Mesothelial cell of epicardium (in vitro differentiated cells): ENCODE data around the gene NFKBIL1. TPM values are rescaled to one million over a fixed set of nuclear protein-coding genes. Genes with fewer than 3 reads are reported as not detected.

Source experiments
- DNase-seq, 2 experiments: peaks; one replicate each; pipeline ENCODE4 v3.0.0; 2021; ENCODE audit warnings: low spot score in 2 of 2; ENCODE audit not compliant: unreplicated experiment in 2 of 2
- H3K27ac Mint-ChIP-seq: 2 replicates; pipeline ENCODE4 v1.8.0; 2021; ENCODE audit warnings: mixed read lengths
- H3K27me3 Mint-ChIP-seq: 2 replicates; pipeline ENCODE4 v1.8.0; 2021; ENCODE audit warnings: low read depth, mixed read lengths
- H3K36me3 Mint-ChIP-seq: 2 replicates; pipeline ENCODE4 v1.8.0; 2021; ENCODE audit warnings: mixed read lengths
- H3K4me1 Mint-ChIP-seq: 2 replicates; pipeline ENCODE4 v1.8.0; 2021; ENCODE audit warnings: mixed read lengths
- H3K4me3 Mint-ChIP-seq: 2 replicates; pipeline ENCODE4 v1.8.0; 2021; ENCODE audit warnings: mild to moderate bottlenecking, moderate library complexity, mixed read lengths
- H3K9me3 Mint-ChIP-seq: 2 replicates; pipeline ENCODE4 v1.8.0; 2021; ENCODE audit warnings: mixed read lengths
- total RNA-seq: library from RNA; stranded (reverse); gene quantifications from 3 replicates; pipeline ENCODE4 v1.2.1, GENCODE V29; 2021
- TF ChIP-seq, protein P1 (sequence below): fragments of 200-600 bp; sonication (generic); IDR thresholded peaks from one replicate; pipeline ENCODE4 v1.5.0; 2021; ENCODE audit warnings: antibody characterized with exemption; ENCODE audit not compliant: unreplicated experiment

Gene NFKBIL1
- total RNA-seq, 1 donor from 2014 or later, result 27.7 TPM

DNA sequence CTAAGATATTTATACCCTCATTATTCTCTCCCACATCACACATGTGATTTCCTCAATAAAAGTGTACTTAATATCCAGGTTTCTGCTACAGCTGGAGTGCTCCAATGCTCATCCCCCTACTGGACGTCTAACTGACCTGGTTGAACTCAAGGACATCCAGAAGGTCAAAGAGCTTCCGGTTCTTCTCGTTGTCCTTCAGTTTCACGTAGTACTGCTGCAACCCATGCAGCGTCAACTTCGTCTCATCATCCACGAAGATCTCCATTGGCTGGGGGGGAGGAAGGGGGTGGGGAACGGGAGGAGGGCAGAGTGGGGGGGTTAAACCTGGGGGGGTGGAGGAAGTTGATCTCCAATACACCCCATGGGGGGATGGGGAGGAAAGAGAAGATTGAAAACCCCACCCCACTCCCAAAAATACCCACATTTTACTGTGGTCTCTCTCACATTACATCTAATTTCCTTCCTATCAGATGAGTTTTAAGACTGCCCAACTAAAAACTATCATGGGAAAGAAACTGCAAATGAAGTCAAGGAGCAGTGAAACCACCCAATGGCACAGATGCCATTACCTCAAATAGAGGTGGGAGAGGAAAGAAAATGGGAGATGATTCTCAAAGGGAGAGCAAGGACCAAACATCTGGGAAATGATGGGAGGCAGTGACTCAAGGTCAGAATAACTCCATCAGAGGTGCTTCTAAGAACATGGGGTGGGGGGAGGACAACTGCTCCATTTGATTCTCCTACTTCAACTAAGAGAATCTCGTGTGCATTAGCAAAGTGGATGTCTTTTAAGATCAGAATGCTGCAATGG is 14.6 kb upstream of the NFKBIL1 start:
- Mint-ChIP-seq H3K27ac (no peak overlapping the region), H3K9me3 (no peaks in the 10 kb centered on the region), H3K4me3 (no peak overlapping the region), H3K27me3 (no peaks in the 10 kb centered on the region), H3K36me3 (peaks cover 51% of the 10 kb centered on the region), H3K4me1 (peaks cover 2% of the 10 kb centered on the region)
- DNase-seq, result no peak
- TF ChIP-seq, protein P1, sequence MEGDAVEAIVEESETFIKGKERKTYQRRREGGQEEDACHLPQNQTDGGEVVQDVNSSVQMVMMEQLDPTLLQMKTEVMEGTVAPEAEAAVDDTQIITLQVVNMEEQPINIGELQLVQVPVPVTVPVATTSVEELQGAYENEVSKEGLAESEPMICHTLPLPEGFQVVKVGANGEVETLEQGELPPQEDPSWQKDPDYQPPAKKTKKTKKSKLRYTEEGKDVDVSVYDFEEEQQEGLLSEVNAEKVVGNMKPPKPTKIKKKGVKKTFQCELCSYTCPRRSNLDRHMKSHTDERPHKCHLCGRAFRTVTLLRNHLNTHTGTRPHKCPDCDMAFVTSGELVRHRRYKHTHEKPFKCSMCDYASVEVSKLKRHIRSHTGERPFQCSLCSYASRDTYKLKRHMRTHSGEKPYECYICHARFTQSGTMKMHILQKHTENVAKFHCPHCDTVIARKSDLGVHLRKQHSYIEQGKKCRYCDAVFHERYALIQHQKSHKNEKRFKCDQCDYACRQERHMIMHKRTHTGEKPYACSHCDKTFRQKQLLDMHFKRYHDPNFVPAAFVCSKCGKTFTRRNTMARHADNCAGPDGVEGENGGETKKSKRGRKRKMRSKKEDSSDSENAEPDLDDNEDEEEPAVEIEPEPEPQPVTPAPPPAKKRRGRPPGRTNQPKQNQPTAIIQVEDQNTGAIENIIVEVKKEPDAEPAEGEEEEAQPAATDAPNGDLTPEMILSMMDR, result no peak

DNA sequence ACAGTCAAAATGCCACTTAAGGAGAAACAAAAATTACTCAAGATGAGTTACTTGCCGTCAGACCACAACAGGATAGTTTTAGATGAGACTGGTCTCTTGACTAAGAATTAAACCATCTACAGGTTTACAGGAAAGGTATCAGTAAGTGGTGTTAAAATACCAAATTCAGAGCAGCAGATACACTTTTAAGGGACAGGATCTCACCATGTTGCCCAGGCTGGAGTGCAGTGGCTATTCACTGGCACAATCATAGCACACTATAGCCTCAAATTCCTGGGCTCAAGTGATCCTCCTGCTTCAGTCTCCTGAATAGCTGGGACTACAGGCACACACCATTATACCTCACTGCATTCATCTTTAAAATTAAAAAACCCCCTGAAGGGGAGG is 14.0 kb upstream of the NFKBIL1 start:
- Mint-ChIP-seq H3K4me3 (no peak overlapping the region), H3K27ac (no peak overlapping the region), H3K9me3 (no peaks in the 10 kb centered on the region), H3K4me1 (peaks cover 6% of the 10 kb centered on the region), H3K36me3 (peaks cover 52% of the 10 kb centered on the region), H3K27me3 (no peaks in the 10 kb centered on the region)
- TF ChIP-seq, protein P1, result no peak
- no peak for DNase-seq

DNA sequence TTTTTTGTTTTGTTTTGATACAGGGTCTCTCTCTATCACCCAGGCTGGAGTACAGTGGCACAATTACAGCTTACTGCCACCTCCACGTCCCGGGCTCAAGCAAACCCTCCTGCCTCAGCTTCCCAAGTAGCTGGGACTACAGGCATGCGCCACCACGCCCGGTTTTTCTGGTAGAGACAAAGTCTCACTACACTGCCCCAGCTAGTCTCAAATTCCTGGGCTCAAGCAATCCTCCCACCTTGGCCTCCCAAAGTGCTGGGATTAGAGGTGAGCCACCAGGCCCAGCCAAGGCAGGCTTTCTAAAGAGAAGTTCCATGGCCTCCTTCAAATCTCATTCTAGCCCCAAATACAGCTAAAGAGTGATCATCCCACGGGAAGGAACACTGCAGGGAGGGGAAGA is 13.4 kb upstream of the NFKBIL1 start:
- H3K4me3 Mint-ChIP-seq, result no peak overlapping the region
- H3K9me3 Mint-ChIP-seq, result no peaks in the 10 kb centered on the region
- H3K36me3 Mint-ChIP-seq, result peaks cover 57% of the 10 kb centered on the region
- no peak for DNase-seq
- TF ChIP-seq, protein P1, result no peak
- no peak overlapping the region for H3K27ac Mint-ChIP-seq
- no peaks in the 10 kb centered on the region for H3K27me3 Mint-ChIP-seq
- peaks cover 12% of the 10 kb centered on the region for H3K4me1 Mint-ChIP-seq

DNA sequence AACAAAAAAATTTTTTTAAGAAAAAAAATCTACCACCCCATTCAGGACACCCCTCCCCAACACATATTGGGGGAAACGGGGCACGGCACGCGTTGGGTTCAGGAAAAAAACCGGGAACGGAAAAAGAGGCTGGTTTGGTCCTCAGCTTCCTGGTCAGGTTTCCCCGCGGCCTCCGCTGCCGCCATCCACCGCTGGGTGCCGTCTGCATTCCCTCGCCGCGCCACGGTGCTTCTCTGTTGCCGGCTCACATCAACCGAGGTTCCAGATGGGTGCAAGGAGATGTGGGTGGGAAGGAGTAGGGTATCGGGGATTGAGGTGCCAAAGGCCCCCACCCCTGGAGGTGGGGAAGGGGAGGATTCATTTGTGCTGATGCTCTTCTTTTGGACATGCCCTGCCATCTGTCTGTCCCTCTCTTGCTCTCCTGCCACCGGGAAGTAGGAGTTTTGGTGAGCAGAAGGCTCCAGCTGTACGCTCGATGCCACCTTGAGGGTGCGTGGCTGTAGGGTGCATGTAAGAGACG is 12.8 kb upstream of the NFKBIL1 start:
- no peaks in the 10 kb centered on the region for H3K27me3 Mint-ChIP-seq

DNA sequence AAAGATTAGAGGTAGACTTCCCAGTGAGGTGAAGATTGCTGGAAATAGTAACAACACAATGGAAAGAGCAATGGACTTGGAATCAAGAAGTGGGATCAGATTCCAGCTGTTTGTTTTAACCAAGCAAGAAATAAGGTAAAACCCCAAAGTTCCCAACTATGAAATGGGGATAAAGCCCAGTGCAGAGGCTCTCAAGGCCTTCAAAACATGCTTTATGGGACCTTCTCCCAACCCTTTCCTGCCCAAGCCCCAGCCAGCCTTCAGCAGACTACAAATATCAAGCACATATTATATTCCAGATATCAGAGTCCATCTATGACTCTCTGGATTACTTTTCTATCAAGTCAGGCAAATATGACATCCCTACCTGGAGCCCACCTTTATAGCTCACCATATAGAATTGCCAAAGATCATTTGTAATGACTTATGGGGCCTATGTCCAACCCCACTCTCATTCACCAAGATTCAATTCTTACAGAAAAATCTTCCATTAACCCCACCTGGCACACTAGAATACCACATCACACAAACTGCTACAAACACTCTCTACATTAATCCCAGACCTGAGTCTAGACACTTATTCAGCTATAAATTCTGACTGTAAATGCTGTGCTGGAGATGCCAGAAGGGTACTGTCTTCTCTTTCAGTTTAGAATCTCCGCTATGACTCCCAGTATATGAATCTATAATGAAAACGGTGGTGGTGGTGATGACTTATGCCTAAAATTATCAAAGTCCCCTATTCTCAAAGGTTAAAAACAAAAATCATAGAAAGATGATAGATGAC is 11.7 kb upstream of the NFKBIL1 start:
- TF ChIP-seq, protein P1, result no peak
- DNase-seq, result no peak
- H3K36me3 Mint-ChIP-seq, result peaks cover 64% of the 10 kb centered on the region
- no peak overlapping the region for H3K27ac Mint-ChIP-seq
- H3K4me3 Mint-ChIP-seq, result no peak overlapping the region
- no peaks in the 10 kb centered on the region for H3K27me3 Mint-ChIP-seq
- H3K4me1 Mint-ChIP-seq, result peaks cover 27% of the 10 kb centered on the region
- H3K9me3 Mint-ChIP-seq, result no peaks in the 10 kb centered on the region

More for the DNA sequence above, 12.8 kb upstream of the NFKBIL1 start:
- no peak for DNase-seq
- Mint-ChIP-seq H3K4me3 (no peak overlapping the region), H3K36me3 (peaks cover 63% of the 10 kb centered on the region), H3K9me3 (no peaks in the 10 kb centered on the region), H3K27ac (no peak overlapping the region), H3K4me1 (peaks cover 17% of the 10 kb centered on the region)
- TF ChIP-seq, protein P1, result no peak
